ENCODE results near the gene ZNF467. TPM values are rescaled to one million over a fixed set of nuclear protein-coding genes. Genes with fewer than 3 reads are reported as not detected.

Gene ZNF467
- total RNA-seq, 1 experiment from 2014 or later = 18.1 TPM

- CTCF ChIA-PET = no interaction called here
- in situ Hi-C loops (cut with HindIII; ENCODE audit: low pct_unique_long_range_greater_than_20kb, low sequenced_read_pairs) (no loop called here), intact Hi-C loops (cut with micrococcal nuclease; ENCODE audit: unreplicated experiment) (no loop called here)
- no peaks in the 10 kb centered on the region for H3K27me3 ChIP-seq (ENCODE audit: control insufficient read depth, insufficient read depth, low read length)
- BruUV-seq (replicated peaks) = no TSS peak
- H3K4me1 ChIP-seq (ENCODE audit: control insufficient read depth, insufficient read depth, low read length) = peaks cover 5% of the 10 kb centered on the region
- no peaks in the 10 kb centered on the region for H3K9me3 ChIP-seq (ENCODE audit: control insufficient read depth, insufficient read depth, low read depth, low read length)
- TF ChIP-seq POLR2AphosphoS5 (IDR thresholded peaks at IDR 0.05; ENCODE audit: low read depth, low read length) (no peak), TCF7L2 (IDR thresholded peaks at IDR 0.05; ENCODE audit: low read depth, low read length) (no peak), REST (IDR thresholded peaks at IDR 0.05; ENCODE audit: insufficient read depth in 1 of 2, low read depth in 2 of 2, low read length in 1 of 2) (no peak), SIN3A (IDR thresholded peaks at IDR 0.05; ENCODE audit: borderline replicate concordance, insufficient read depth, low read depth, low read length) (no peak), CTCF (IDR thresholded peaks at IDR 0.05) (no peak)
- POLR2A ChIA-PET = no interaction called here
- no peak overlapping the region for H3K4me3 ChIP-seq (ENCODE audit: low read depth in 2 of 2, low read length in 2 of 2)
- no peak for DNase-seq (ENCODE audit: low read depth, low spot score)
- ATAC-seq = no peak
- no peaks in the 10 kb centered on the region for H3K36me3 ChIP-seq (ENCODE audit: control insufficient read depth, insufficient read depth, low read length)
- H3K27ac ChIP-seq (ENCODE audit: low read length) = no peak overlapping the region
Measured at GRCh38 chr7:149780056-149780455, 6.7 kb upstream of the ZNF467 start.

- no peak for DNase-seq (ENCODE audit: low read depth, low spot score)
- ChIA-PET POLR2A (no interaction called here), CTCF (no interaction called here)
- peaks cover 5% of the 10 kb centered on the region for H3K4me1 ChIP-seq (ENCODE audit: control insufficient read depth, insufficient read depth, low read length)
- BruUV-seq (replicated peaks) = no TSS peak
- H3K27ac ChIP-seq (ENCODE audit: low read length) = no peak overlapping the region
- H3K4me3 ChIP-seq (ENCODE audit: low read depth in 2 of 2, low read length in 2 of 2) = no peak overlapping the region
- H3K9me3 ChIP-seq (ENCODE audit: control insufficient read depth, insufficient read depth, low read depth, low read length) = no peaks in the 10 kb centered on the region
- H3K27me3 ChIP-seq (ENCODE audit: control insufficient read depth, insufficient read depth, low read length) = no peaks in the 10 kb centered on the region
- TF ChIP-seq SIN3A (IDR thresholded peaks at IDR 0.05; ENCODE audit: borderline replicate concordance, insufficient read depth, low read depth, low read length) (no peak), TCF7L2 (IDR thresholded peaks at IDR 0.05; ENCODE audit: low read depth, low read length) (no peak), CTCF (IDR thresholded peaks at IDR 0.05) (no peak), REST (IDR thresholded peaks at IDR 0.05; ENCODE audit: insufficient read depth in 1 of 2, low read depth in 2 of 2, low read length in 1 of 2) (no peak), POLR2AphosphoS5 (IDR thresholded peaks at IDR 0.05; ENCODE audit: low read depth, low read length) (no peak)
- no peaks in the 10 kb centered on the region for H3K36me3 ChIP-seq (ENCODE audit: control insufficient read depth, insufficient read depth, low read length)
- intact Hi-C loops (cut with micrococcal nuclease; ENCODE audit: unreplicated experiment) = no loop called here
- in situ Hi-C loops (cut with HindIII; ENCODE audit: low pct_unique_long_range_greater_than_20kb, low sequenced_read_pairs) = no loop called here
- ATAC-seq = no peak
Measured at GRCh38 chr7:149779502-149779805, 6.1 kb upstream of the ZNF467 start.

Measured in Panc1 (cell line).